SK-N-SH treated with all-trans-retinoic acid at 6 μM for 48 hours (cell line): ENCODE data around the gene TBCK.

Experiments used
- BACH2 ChIP-seq: fragments of 250-450 bp; sonication (Bioruptor Pico); IDR thresholded peaks from 2 replicates; pipeline ENCODE4 v1.9.0; 2021; ENCODE audit warnings: mild to moderate bottlenecking, borderline replicate concordance
- CSDC2 ChIP-seq: fragments of 250-450 bp; sonication (Bioruptor Pico); IDR thresholded peaks from 2 replicates; pipeline ENCODE4 v1.5.0; 2020; ENCODE audit warnings: mild to moderate bottlenecking, moderate library complexity
- ISL1 ChIP-seq: fragments of 250-450 bp; sonication (Bioruptor Pico); IDR thresholded peaks from 2 replicates; pipeline ENCODE4 v2.1.2; 2022; ENCODE audit warnings: mild to moderate bottlenecking, moderate library complexity
- PATZ1 ChIP-seq: fragments of 250-450 bp; sonication (Bioruptor Pico); IDR thresholded peaks from 2 replicates; pipeline ENCODE4 v1.8.0; 2020; ENCODE audit warnings: mild to moderate bottlenecking, moderate library complexity, borderline replicate concordance
- RARB ChIP-seq: fragments of 250-450 bp; sonication (Bioruptor Pico); IDR thresholded peaks from 2 replicates; pipeline ENCODE4 v1.8.0; 2021; ENCODE audit warnings: mild to moderate bottlenecking, moderate library complexity
- SNAI2 ChIP-seq: fragments of 250-450 bp; sonication (Bioruptor Pico); IDR thresholded peaks from 2 replicates; pipeline ENCODE4 v1.5.0; 2020; ENCODE audit warnings: mild to moderate bottlenecking, moderate library complexity
- TCF4 ChIP-seq: fragments of 250-450 bp; sonication (Bioruptor Pico); IDR thresholded peaks from 2 replicates; pipeline ENCODE4 v1.8.0; 2021; ENCODE audit warnings: mild to moderate bottlenecking, moderate library complexity, borderline replicate concordance
- TOX ChIP-seq: fragments of 250-450 bp; sonication (Bioruptor Pico); IDR thresholded peaks from 2 replicates; pipeline ENCODE4 v1.8.0; 2021; ENCODE audit warnings: mild to moderate bottlenecking, moderate library complexity, borderline replicate concordance
- ZFP3 ChIP-seq: fragments of 250-450 bp; sonication (Bioruptor Pico); IDR thresholded peaks from 2 replicates; pipeline ENCODE4 v1.5.0; 2020; ENCODE audit warnings: mild to moderate bottlenecking, moderate library complexity
- ZNF565 ChIP-seq: fragments of 450-650 bp; formaldehyde crosslinking; conservative IDR thresholded peaks from 2 replicates; pipeline ENCODE4 v1.5.0; 2020; ENCODE audit warnings: low read depth, mild to moderate bottlenecking, moderate library complexity
- ZNF8 ChIP-seq: fragments of 450-650 bp; formaldehyde crosslinking; IDR thresholded peaks from 2 replicates; pipeline ENCODE4 v1.5.0; 2020; ENCODE audit warnings: mild to moderate bottlenecking, moderate library complexity

GRCh38 chr4:106297245-106298035 is 18.6 kb downstream of the TBCK start:
- TF ChIP-seq ZNF565 (CRISPR knock-in tag), result no peak
- TF ChIP-seq SNAI2 (CRISPR knock-in tag), result no peak
- TF ChIP-seq ZFP3 (CRISPR knock-in tag), result no peak
- no peak for TF ChIP-seq ISL1 (CRISPR knock-in tag)
- no peak for TF ChIP-seq BACH2
- no peak for TF ChIP-seq CSDC2 (CRISPR knock-in tag)
- no peak for TF ChIP-seq TOX (CRISPR knock-in tag)
- TF ChIP-seq ZNF8 (CRISPR knock-in tag), result no peak
- no peak for TF ChIP-seq PATZ1 (CRISPR knock-in tag)
- TF ChIP-seq RARB (CRISPR knock-in tag), result no peak
- no peak for TF ChIP-seq TCF4 (CRISPR knock-in tag)
